ENCODE measurements around the gene SH3PXD2A. TPM values are rescaled to one million over a fixed set of nuclear protein-coding genes. Genes with fewer than 3 reads are reported as not detected.
A peak's percentile ranks its signal among the peaks of the same experiment; 100 is the strongest.

Gene SH3PXD2A
- total RNA-seq, 2 experiments from 2014 or later: 6.5 to 7.4 TPM

GRCh38 chr10:103745341-103746247 lies 109.8 kb downstream of the SH3PXD2A start:
- H3K9me3 Mint-ChIP-seq: no peaks in the 10 kb centered on the region
- no peak overlapping the region for H3K4me3 Mint-ChIP-seq
- no peaks in the 10 kb centered on the region for H3K27me3 Mint-ChIP-seq
- ChIA-PET POLR2A (no interaction called here), CTCF (no interaction called here)
- peaks cover 15% of the 10 kb centered on the region for H3K4me1 Mint-ChIP-seq (ENCODE audit: low read depth)
- H3K27ac Mint-ChIP-seq: peak overlapping the region; percentile 75
- peak; percentile 82 for ATAC-seq
- intact Hi-C loops (cut with micrococcal nuclease): no loop called here
- TF ChIP-seq, protein P1, sequence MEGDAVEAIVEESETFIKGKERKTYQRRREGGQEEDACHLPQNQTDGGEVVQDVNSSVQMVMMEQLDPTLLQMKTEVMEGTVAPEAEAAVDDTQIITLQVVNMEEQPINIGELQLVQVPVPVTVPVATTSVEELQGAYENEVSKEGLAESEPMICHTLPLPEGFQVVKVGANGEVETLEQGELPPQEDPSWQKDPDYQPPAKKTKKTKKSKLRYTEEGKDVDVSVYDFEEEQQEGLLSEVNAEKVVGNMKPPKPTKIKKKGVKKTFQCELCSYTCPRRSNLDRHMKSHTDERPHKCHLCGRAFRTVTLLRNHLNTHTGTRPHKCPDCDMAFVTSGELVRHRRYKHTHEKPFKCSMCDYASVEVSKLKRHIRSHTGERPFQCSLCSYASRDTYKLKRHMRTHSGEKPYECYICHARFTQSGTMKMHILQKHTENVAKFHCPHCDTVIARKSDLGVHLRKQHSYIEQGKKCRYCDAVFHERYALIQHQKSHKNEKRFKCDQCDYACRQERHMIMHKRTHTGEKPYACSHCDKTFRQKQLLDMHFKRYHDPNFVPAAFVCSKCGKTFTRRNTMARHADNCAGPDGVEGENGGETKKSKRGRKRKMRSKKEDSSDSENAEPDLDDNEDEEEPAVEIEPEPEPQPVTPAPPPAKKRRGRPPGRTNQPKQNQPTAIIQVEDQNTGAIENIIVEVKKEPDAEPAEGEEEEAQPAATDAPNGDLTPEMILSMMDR (IDR thresholded peaks at IDR 0.05): no peak
- H3K36me3 Mint-ChIP-seq (ENCODE audit: low read depth): no peaks in the 10 kb centered on the region
- peak; percentile 74 for DNase-seq

DNA sequence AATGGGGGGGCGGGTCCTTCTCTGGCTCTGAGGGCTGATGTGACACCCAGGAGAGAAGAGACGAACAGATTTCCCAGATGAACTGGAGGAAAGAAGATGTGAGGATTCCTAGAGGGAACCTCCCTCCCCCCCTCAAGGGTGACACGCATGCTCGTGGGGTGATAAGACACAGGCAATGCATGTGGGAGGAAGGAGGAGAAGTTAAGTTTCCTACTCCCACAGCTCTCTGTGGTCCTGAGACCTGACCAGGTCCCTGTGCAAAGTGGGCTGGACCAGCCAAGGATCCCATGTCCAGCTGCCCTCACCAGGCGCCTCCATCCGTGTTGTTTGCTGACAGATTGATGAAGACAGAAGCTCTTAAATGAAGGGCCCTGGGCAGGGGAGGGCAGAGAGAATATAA lies 112.6 kb downstream of the SH3PXD2A start:
- TF ChIP-seq, protein P1 (IDR thresholded peaks at IDR 0.05): no peak
- Mint-ChIP-seq H3K9me3 (no peaks in the 10 kb centered on the region), H3K27me3 (no peaks in the 10 kb centered on the region), H3K4me1 (ENCODE audit: low read depth) (peaks cover 12% of the 10 kb centered on the region), H3K27ac (no peak overlapping the region), H3K36me3 (ENCODE audit: low read depth) (no peaks in the 10 kb centered on the region), H3K4me3 (no peak overlapping the region)
- DNase-seq (no peak), ATAC-seq (no peak)
- intact Hi-C loops (cut with micrococcal nuclease): no loop called here
- ChIA-PET POLR2A (no interaction called here), CTCF (interaction anchor here (1.1 to 1.4 kb wide), 2 partner anchors 10 to 30 kb away, joined by 3 to 4 read pairs; no protein-coding TSS in a partner anchor)

GRCh38 chr10:103740611-103741010 lies 114.8 kb downstream of the SH3PXD2A start:
- TF ChIP-seq, protein P1 (IDR thresholded peaks at IDR 0.05): no peak
- Mint-ChIP-seq H3K36me3 (ENCODE audit: low read depth) (no peaks in the 10 kb centered on the region), H3K27ac (no peak overlapping the region), H3K4me3 (no peak overlapping the region), H3K4me1 (ENCODE audit: low read depth) (peaks cover 6% of the 10 kb centered on the region), H3K9me3 (no peaks in the 10 kb centered on the region), H3K27me3 (no peaks in the 10 kb centered on the region)
- POLR2A ChIA-PET: no interaction called here
- ATAC-seq (no peak), DNase-seq (no peak)
- intact Hi-C loops (cut with micrococcal nuclease): no loop called here
- CTCF ChIA-PET: interaction anchor here (1.0 to 1.4 kb wide), 2 partner anchors 12 kb away, joined by 4 to 7 read pairs; no protein-coding TSS in a partner anchor

GRCh38 chr10:103739039-103739764 lies 116.2 kb downstream of the SH3PXD2A start:
- ChIA-PET POLR2A (no interaction called here), CTCF (interaction anchor here (1.0 to 1.4 kb wide), 2 partner anchors 10 to 14 kb away, joined by 4 read pairs; no protein-coding TSS in a partner anchor)
- no peaks in the 10 kb centered on the region for H3K36me3 Mint-ChIP-seq (ENCODE audit: low read depth)
- no peak for DNase-seq
- no peak overlapping the region for H3K4me3 Mint-ChIP-seq
- no peaks in the 10 kb centered on the region for H3K9me3 Mint-ChIP-seq
- no peaks in the 10 kb centered on the region for H3K27me3 Mint-ChIP-seq
- no peak for ATAC-seq
- TF ChIP-seq, protein P1 (IDR thresholded peaks at IDR 0.05): no peak
- intact Hi-C loops (cut with micrococcal nuclease): no loop called here
- no peaks in the 10 kb centered on the region for H3K4me1 Mint-ChIP-seq (ENCODE audit: low read depth)
- no peak overlapping the region for H3K27ac Mint-ChIP-seq

Measured in activated CD8-positive, alpha-beta T cell treated with anti-CD3 and anti-CD28 coated beads for 36 hours (primary cell).